Prostate gland (tissue), 2 donors: Measurements from ENCODE around the gene MECP2.

Source experiments
- CTCF ChIP-seq, 4 experiments: fragments of 200-600 bp in 2 of 4; fragments of 450-650 bp in 2 of 4; sonication (generic) in 2 of 4; IDR thresholded peaks; 1 replicate in 3 of 4; 2 replicates in 1 of 4; pipeline ENCODE4 v1.5.1; 2016 to 2019; ENCODE audit warnings: antibody characterized with exemption in 4 of 4, mild to moderate bottlenecking in 2 of 4, moderate library complexity in 2 of 4
- POLR2A ChIP-seq: fragments of 450-650 bp; IDR thresholded peaks from one replicate; pipeline ENCODE4 v1.6.1; 2016; ENCODE audit warnings: antibody characterized with exemption, mild to moderate bottlenecking
- POLR2AphosphoS5 ChIP-seq: sonication (generic); formaldehyde crosslinking; IDR thresholded peaks from one replicate; pipeline ENCODE4 v1.6.1; 2017; ENCODE audit warnings: antibody characterized with exemption

- TF ChIP-seq POLR2AphosphoS5: no peak
- TF ChIP-seq CTCF (IDR thresholded peaks at IDR 0.05): no peak
- no peak for TF ChIP-seq POLR2A
These were observed 123.4 kb downstream of the MECP2 start for GRCh38 chrX:153974003-153974725.
